GM18508 (cell line): Measurements from ENCODE around the gene POLN.

ENCODE experiments used
- ATAC-seq: cut with Tn5 transposase; IDR thresholded peaks from one replicate; pipeline ENCODE4 v1.9.1; 2021; ENCODE audit warnings: moderate number of reproducible peaks; ENCODE audit not compliant: insufficient read depth, unreplicated experiment

Gene POLN

GRCh38 chr4:2075171-2075986 is 166.5 kb downstream of the POLN start:
- no peak for ATAC-seq

GRCh38 chr4:2074588-2074987 is 167.3 kb downstream of the POLN start:
- ATAC-seq: no peak

- no peak for ATAC-seq
These were observed 168.0 kb downstream of the POLN start for GRCh38 chr4:2073808-2074481.

- ATAC-seq: no peak
These were observed 168.7 kb downstream of the POLN start for GRCh38 chr4:2072971-2073807.

- no peak for ATAC-seq
These were observed 169.7 kb downstream of the POLN start for GRCh38 chr4:2071912-2072867.

- no peak for ATAC-seq
These were observed 170.5 kb downstream of the POLN start for GRCh38 chr4:2071252-2071911.

- no peak for ATAC-seq
These were observed 171.3 kb downstream of the POLN start for GRCh38 chr4:2070421-2071251.

GRCh38 chr4:2069986-2070385 is 171.9 kb downstream of the POLN start:
- no peak for ATAC-seq

GRCh38 chr4:2069161-2069971 is 172.6 kb downstream of the POLN start:
- no peak for ATAC-seq

- no peak for ATAC-seq
These were observed 173.4 kb downstream of the POLN start for GRCh38 chr4:2068566-2068965.

GRCh38 chr4:2068198-2068470 is 173.8 kb downstream of the POLN start:
- no peak for ATAC-seq

- ATAC-seq: no peak
These were observed 174.3 kb downstream of the POLN start for GRCh38 chr4:2067446-2068197.

GRCh38 chr4:2066571-2067445 is 175.1 kb downstream of the POLN start:
- no peak for ATAC-seq

- no peak for ATAC-seq
These were observed 175.8 kb downstream of the POLN start for GRCh38 chr4:2066011-2066551.

GRCh38 chr4:2065106-2065930 is 176.6 kb downstream of the POLN start:
- ATAC-seq: no peak
